NT2/D1 (cell line): ENCODE results near the gene SYNDIG1.

Source experiments
- DNase-seq: peaks from one replicate; pipeline ENCODE4 v3.0.0-alpha.2; 2011; ENCODE audit warnings: low read depth, low spot score
- H3K27me3 ChIP-seq: 2 replicates; pipeline ENCODE4 v1.6.0; 2011; ENCODE audit warnings: mild to moderate bottlenecking; ENCODE audit not compliant: insufficient read length, insufficient read depth
- H3K36me3 ChIP-seq: 2 replicates; pipeline ENCODE4 v1.6.1; 2011; ENCODE audit warnings: mild to moderate bottlenecking, low read length, mixed read lengths; ENCODE audit not compliant: insufficient read depth, insufficient read length
- H3K4me1 ChIP-seq: 2 replicates; pipeline ENCODE4 v1.5.1; 2011; ENCODE audit not compliant: insufficient read depth, insufficient read length
- H3K4me3 ChIP-seq: 2 replicates; pipeline ENCODE4 v1.5.1; 2011; ENCODE audit warnings: low read depth; ENCODE audit not compliant: insufficient read length
- H3K9ac ChIP-seq: 2 replicates; pipeline ENCODE4 v1.6.0; 2011; ENCODE audit warnings: low read depth; ENCODE audit not compliant: insufficient read length
- H3K9me3 ChIP-seq: 2 replicates; pipeline ENCODE4 v1.5.1; 2011; ENCODE audit warnings: mild to moderate bottlenecking, low read length; ENCODE audit not compliant: insufficient read depth
- SUZ12 ChIP-seq: IDR thresholded peaks from 2 replicates; pipeline ENCODE4 v1.6.1; 2011; ENCODE audit not compliant: insufficient read length, insufficient read depth; ENCODE audit errors: extremely low read depth
- YY1 ChIP-seq: IDR thresholded peaks from 2 replicates; pipeline ENCODE4 v1.6.1; 2011; ENCODE audit not compliant: insufficient read length, insufficient read depth
- ZNF274 ChIP-seq: IDR thresholded peaks from 2 replicates; pipeline ENCODE4 v1.6.1; 2011; ENCODE audit warnings: mild to moderate bottlenecking, low read depth, low read length

SYNDIG1 gene

DNA sequence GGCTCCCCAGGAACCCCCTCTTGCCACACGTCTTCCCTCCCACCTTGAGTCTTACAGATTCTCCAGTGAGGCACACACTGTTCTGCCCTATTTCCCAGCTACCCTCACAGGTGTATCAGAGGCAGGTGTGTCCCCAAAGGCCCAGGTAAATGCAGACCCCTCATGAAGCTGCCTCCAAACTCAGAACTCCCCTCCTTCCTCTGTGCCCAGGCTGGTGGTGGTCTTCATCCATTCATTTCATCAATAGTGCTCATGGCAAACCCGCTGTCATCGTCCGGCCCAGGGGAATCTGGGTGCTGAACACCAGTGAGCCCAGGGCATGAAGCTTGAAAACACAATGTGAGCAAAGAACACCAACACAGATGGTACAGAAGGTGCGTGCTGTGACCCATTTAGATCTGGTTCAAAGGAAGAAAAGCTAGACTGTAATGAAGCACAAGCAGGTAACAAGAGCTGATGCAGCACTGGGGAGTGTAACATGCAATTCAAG, 213.1 kb downstream of the SYNDIG1 start:
- Histone ChIP-seq H3K9me3 (no peaks in the 10 kb centered on the region), H3K9ac (no peak overlapping the region), H3K36me3 (no peaks in the 10 kb centered on the region), H3K4me3 (no peak overlapping the region), H3K27me3 (no peaks in the 10 kb centered on the region), H3K4me1 (peaks cover 3% of the 10 kb centered on the region)
- no peak for DNase-seq
- TF ChIP-seq YY1 (no peak), ZNF274 (no peak), SUZ12 (no peak)

GRCh38 chr20:24683676-24684075, 214.2 kb downstream of the SYNDIG1 start:
- TF ChIP-seq SUZ12: no peak
- no peak for TF ChIP-seq YY1
- TF ChIP-seq ZNF274: no peak
- no peak overlapping the region for H3K4me3 ChIP-seq
- H3K27me3 ChIP-seq: no peaks in the 10 kb centered on the region
- no peaks in the 10 kb centered on the region for H3K36me3 ChIP-seq
- H3K9ac ChIP-seq: no peak overlapping the region
- no peaks in the 10 kb centered on the region for H3K9me3 ChIP-seq
- DNase-seq: no peak
- no peaks in the 10 kb centered on the region for H3K4me1 ChIP-seq

DNA sequence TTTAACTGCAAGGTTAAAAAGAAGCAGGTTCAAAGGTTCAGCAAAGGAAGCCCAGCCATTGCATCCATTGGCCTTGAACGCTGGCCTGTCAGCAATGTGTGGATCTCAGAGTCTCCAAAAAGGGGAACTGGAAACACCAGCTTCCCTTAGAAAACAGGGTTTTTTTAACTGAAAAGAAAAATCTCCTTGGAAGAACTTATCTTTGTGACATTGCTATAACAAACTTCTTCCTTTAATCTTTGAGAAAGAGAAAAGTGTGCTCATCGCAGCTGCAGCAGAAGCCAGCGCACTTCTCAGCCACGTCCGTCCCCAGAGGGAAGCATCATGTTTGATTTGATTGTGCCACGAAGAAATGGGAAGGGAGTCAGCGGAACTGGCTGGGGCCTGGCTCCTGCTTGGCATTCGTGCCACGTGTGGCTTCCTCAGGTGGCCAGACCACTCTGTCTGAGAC, 215.0 kb downstream of the SYNDIG1 start:
- H3K36me3 ChIP-seq: no peaks in the 10 kb centered on the region
- DNase-seq: no peak
- H3K9ac ChIP-seq: no peak overlapping the region
- no peaks in the 10 kb centered on the region for H3K4me1 ChIP-seq
- no peaks in the 10 kb centered on the region for H3K27me3 ChIP-seq
- no peak for TF ChIP-seq SUZ12
- TF ChIP-seq YY1: no peak
- no peak for TF ChIP-seq ZNF274
- H3K4me3 ChIP-seq: no peak overlapping the region
- H3K9me3 ChIP-seq: no peaks in the 10 kb centered on the region

DNA sequence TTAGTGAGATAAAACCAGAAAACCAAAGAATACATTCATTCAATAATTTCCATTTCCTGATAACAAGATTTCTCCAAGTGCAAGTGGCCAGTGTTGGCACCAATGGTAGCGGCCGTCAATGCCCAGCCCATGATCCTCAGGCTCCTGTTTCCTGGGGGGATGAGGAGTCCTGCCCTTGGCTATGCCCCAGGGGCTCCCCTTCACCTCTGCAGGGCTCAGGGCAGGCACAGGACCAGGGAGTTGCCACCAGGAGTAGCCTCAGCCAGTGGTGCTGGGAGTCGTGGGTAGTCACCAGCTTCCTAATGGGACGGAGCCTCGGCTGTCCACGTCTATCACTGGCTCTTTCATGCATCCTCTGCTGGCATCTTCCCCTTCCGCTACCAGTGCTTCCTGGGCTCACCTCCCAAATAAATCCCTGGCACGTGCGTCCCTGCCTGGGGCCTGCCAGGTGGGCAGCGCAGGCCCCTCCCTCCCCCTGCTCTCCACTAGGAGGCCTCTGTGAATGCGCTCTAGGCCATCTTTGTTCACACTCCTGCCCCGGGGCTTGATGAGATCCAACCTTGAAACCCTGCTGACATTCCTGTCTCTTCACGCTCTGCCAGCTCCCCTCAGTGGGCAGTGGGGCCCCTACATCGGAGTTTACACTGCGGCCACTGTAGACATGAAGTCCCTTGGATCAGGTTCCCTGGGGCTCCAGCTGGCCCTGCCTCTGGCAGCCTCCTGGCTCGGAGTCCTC, 215.7 kb downstream of the SYNDIG1 start:
- no peak for TF ChIP-seq ZNF274
- no peak for TF ChIP-seq YY1
- no peak for TF ChIP-seq SUZ12
- H3K4me3 ChIP-seq: no peak overlapping the region
- no peaks in the 10 kb centered on the region for H3K4me1 ChIP-seq
- H3K27me3 ChIP-seq: no peaks in the 10 kb centered on the region
- no peaks in the 10 kb centered on the region for H3K36me3 ChIP-seq
- no peak for DNase-seq
- H3K9me3 ChIP-seq: no peaks in the 10 kb centered on the region
- no peak overlapping the region for H3K9ac ChIP-seq

DNA sequence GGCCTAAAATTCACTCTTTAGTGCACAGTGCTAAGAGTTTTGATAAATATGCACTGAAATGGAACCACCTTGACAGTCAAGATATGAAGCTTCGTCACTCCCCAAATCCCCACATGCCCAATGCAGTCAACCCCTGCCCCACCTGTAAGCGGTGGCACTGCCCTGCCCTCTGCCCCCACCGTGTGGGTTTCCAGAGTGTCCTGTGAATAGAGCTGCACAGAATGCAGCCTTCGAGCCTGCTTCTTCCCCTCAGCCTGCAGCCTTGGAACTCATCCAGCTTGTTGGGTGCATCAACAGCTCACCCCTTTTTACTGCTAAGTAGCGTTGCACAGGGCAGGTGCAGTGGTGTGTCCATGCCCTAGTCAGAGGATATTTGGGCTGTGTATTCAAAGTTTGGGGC, 216.3 kb downstream of the SYNDIG1 start:
- TF ChIP-seq ZNF274: no peak
- TF ChIP-seq SUZ12: no peak
- no peak for TF ChIP-seq YY1
- Histone ChIP-seq H3K4me3 (no peak overlapping the region), H3K4me1 (no peaks in the 10 kb centered on the region), H3K9me3 (no peaks in the 10 kb centered on the region), H3K36me3 (no peaks in the 10 kb centered on the region), H3K27me3 (no peaks in the 10 kb centered on the region), H3K9ac (no peak overlapping the region)
- DNase-seq: no peak

GRCh38 chr20:24686156-24686555, 216.7 kb downstream of the SYNDIG1 start:
- Histone ChIP-seq H3K4me1 (no peaks in the 10 kb centered on the region), H3K4me3 (no peak overlapping the region), H3K27me3 (no peaks in the 10 kb centered on the region), H3K36me3 (no peaks in the 10 kb centered on the region), H3K9ac (no peak overlapping the region), H3K9me3 (no peaks in the 10 kb centered on the region)
- TF ChIP-seq YY1 (no peak), ZNF274 (no peak), SUZ12 (no peak)
- no peak for DNase-seq

- DNase-seq: no peak
Observed at GRCh38 chr20:24690408-24690807, 221.0 kb downstream of the SYNDIG1 start.

More at GRCh38 chr20:24690408-24690807, 221.0 kb downstream of the SYNDIG1 start:
- no peaks in the 10 kb centered on the region for H3K4me1 ChIP-seq
- no peak overlapping the region for H3K4me3 ChIP-seq
- no peaks in the 10 kb centered on the region for H3K9me3 ChIP-seq
- no peak for TF ChIP-seq ZNF274
- TF ChIP-seq YY1: no peak
- TF ChIP-seq SUZ12: no peak
- H3K27me3 ChIP-seq: no peaks in the 10 kb centered on the region
- H3K9ac ChIP-seq: no peak overlapping the region
- no peaks in the 10 kb centered on the region for H3K36me3 ChIP-seq
